ENCODE measurements around the gene TENT5C. TPM values are rescaled to one million over a fixed set of nuclear protein-coding genes. Genes with fewer than 3 reads are reported as not detected.

TENT5C gene
- total RNA-seq, 1 donor from 2014 or later, result 2.1 TPM

- no peak for DNase-seq (ENCODE audit: low read depth)
Measured at GRCh38 chr1:117634631-117635030, 28.8 kb downstream of the TENT5C start.

- no peak for DNase-seq (ENCODE audit: low read depth)
Measured at GRCh38 chr1:117635805-117636204, 30.0 kb downstream of the TENT5C start.

GRCh38 chr1:117636637-117637425 is 31.0 kb downstream of the TENT5C start:
- no peak for DNase-seq (ENCODE audit: low read depth)

GRCh38 chr1:117638141-117638540 is 32.3 kb downstream of the TENT5C start:
- DNase-seq (ENCODE audit: low read depth), result no peak

GRCh38 chr1:117638759-117639158 is 32.9 kb downstream of the TENT5C start:
- DNase-seq (ENCODE audit: low read depth), result peak; percentile 44

GRCh38 chr1:117639741-117640140 is 33.9 kb downstream of the TENT5C start:
- DNase-seq (ENCODE audit: low read depth), result no peak

GRCh38 chr1:117641536-117641935 is 35.7 kb downstream of the TENT5C start:
- DNase-seq (ENCODE audit: low read depth), result no peak

- DNase-seq (ENCODE audit: low read depth), result no peak
Measured at GRCh38 chr1:117642963-117643362, 37.1 kb downstream of the TENT5C start.

- DNase-seq (ENCODE audit: low read depth), result no peak
Measured at GRCh38 chr1:117643601-117644000, 37.8 kb downstream of the TENT5C start.

GRCh38 chr1:117644696-117645311 is 39.0 kb downstream of the TENT5C start:
- no peak for DNase-seq (ENCODE audit: low read depth)

- no peak for DNase-seq (ENCODE audit: low read depth)
Measured at GRCh38 chr1:117645343-117645742, 39.5 kb downstream of the TENT5C start.

GRCh38 chr1:117646007-117646811 is 40.4 kb downstream of the TENT5C start:
- no peak for DNase-seq (ENCODE audit: low read depth)

GRCh38 chr1:117646956-117647355 is 41.1 kb downstream of the TENT5C start:
- DNase-seq (ENCODE audit: low read depth), result no peak

GRCh38 chr1:117648015-117648414 is 42.2 kb downstream of the TENT5C start:
- DNase-seq (ENCODE audit: low read depth), result no peak

GRCh38 chr1:117650840-117651568 is 45.2 kb downstream of the TENT5C start:
- no peak for DNase-seq (ENCODE audit: low read depth)

- DNase-seq (ENCODE audit: low read depth), result no peak
Measured at GRCh38 chr1:117651616-117652015, 45.8 kb downstream of the TENT5C start.

GRCh38 chr1:117652421-117652820 is 46.6 kb downstream of the TENT5C start:
- DNase-seq (ENCODE audit: low read depth), result no peak

GRCh38 chr1:117653195-117653594 is 47.3 kb downstream of the TENT5C start:
- DNase-seq (ENCODE audit: low read depth), result no peak

GRCh38 chr1:117653732-117654492 is 48.1 kb downstream of the TENT5C start:
- DNase-seq (ENCODE audit: low read depth), result no peak

GRCh38 chr1:117654493-117655219 is 48.8 kb downstream of the TENT5C start:
- DNase-seq (ENCODE audit: low read depth), result no peak

GRCh38 chr1:117655220-117655577 is 49.4 kb downstream of the TENT5C start:
- DNase-seq (ENCODE audit: low read depth), result no peak

All from renal cortical epithelial cell (primary cell).